Progenitor cell of endocrine pancreas (in vitro differentiated cells): Measurements from ENCODE around the gene NHERF1. TPM values are rescaled to one million over a fixed set of nuclear protein-coding genes. Genes with fewer than 3 reads are reported as not detected.

Experiments used
- DNase-seq: peaks from one replicate; pipeline ENCODE4 v3.0.0; 2021; ENCODE audit warnings: low spot score; ENCODE audit not compliant: unreplicated experiment
- H3K27ac Mint-ChIP-seq: 2 replicates; pipeline ENCODE4 v1.8.0; 2021; ENCODE audit warnings: mild to moderate bottlenecking, moderate library complexity, mixed read lengths
- H3K27me3 Mint-ChIP-seq: 2 replicates; pipeline ENCODE4 v1.8.0; 2021; ENCODE audit warnings: mixed read lengths
- H3K36me3 Mint-ChIP-seq: 2 replicates; pipeline ENCODE4 v1.8.0; 2022; ENCODE audit warnings: mixed read lengths; ENCODE audit not compliant: insufficient read depth
- H3K4me1 Mint-ChIP-seq: 2 replicates; pipeline ENCODE4 v1.8.0; 2021; ENCODE audit warnings: low read depth, mixed read lengths
- H3K4me3 Mint-ChIP-seq: 2 replicates; pipeline ENCODE4 v1.8.0; 2021; ENCODE audit warnings: low read depth, mild to moderate bottlenecking, moderate library complexity, mixed read lengths
- H3K9me3 Mint-ChIP-seq: 2 replicates; pipeline ENCODE4 v1.8.0; 2021; ENCODE audit warnings: low read depth, mixed read lengths
- CTCF ChIP-seq: fragments of 200-600 bp; sonication (generic); IDR thresholded peaks from one replicate; pipeline ENCODE4 v1.5.0; 2021; ENCODE audit warnings: antibody characterized with exemption, mild to moderate bottlenecking; ENCODE audit not compliant: unreplicated experiment
- total RNA-seq: library from RNA; stranded (reverse); gene quantifications from 2 replicates; pipeline ENCODE4 v1.2.1, GENCODE V29; 2021

NHERF1 gene
- total RNA-seq, 1 donor from 2014 or later, result 143 TPM

GRCh38 chr17:74758848-74759168 lies 10.4 kb downstream of the NHERF1 start:
- DNase-seq, result no peak
- TF ChIP-seq CTCF, result no peak
- H3K4me3 Mint-ChIP-seq, result no peak overlapping the region
- H3K9me3 Mint-ChIP-seq, result no peaks in the 10 kb centered on the region
- H3K36me3 Mint-ChIP-seq, result no peaks in the 10 kb centered on the region
- no peaks in the 10 kb centered on the region for H3K27me3 Mint-ChIP-seq
- peaks cover 64% of the 10 kb centered on the region for H3K4me1 Mint-ChIP-seq
- H3K27ac Mint-ChIP-seq, result peak overlapping the region; percentile 92

GRCh38 chr17:74759243-74759801 lies 10.9 kb downstream of the NHERF1 start:
- Mint-ChIP-seq H3K36me3 (no peaks in the 10 kb centered on the region), H3K27ac (peak overlapping the region; percentile 95), H3K9me3 (no peaks in the 10 kb centered on the region), H3K4me1 (peaks cover 68% of the 10 kb centered on the region), H3K4me3 (peak overlapping the region; percentile 37), H3K27me3 (no peaks in the 10 kb centered on the region)
- DNase-seq, result no peak
- TF ChIP-seq CTCF, result no peak

- Mint-ChIP-seq H3K27ac (peak overlapping the region; percentile 95), H3K27me3 (no peaks in the 10 kb centered on the region), H3K36me3 (peaks cover 2% of the 10 kb centered on the region), H3K4me3 (peak overlapping the region; percentile 37), H3K9me3 (no peaks in the 10 kb centered on the region), H3K4me1 (peaks cover 71% of the 10 kb centered on the region)
- TF ChIP-seq CTCF, result no peak
- DNase-seq, result peak; percentile 49
Measured at GRCh38 chr17:74759941-74760340, 11.5 kb downstream of the NHERF1 start.

- Mint-ChIP-seq H3K27me3 (no peaks in the 10 kb centered on the region), H3K4me1 (peaks cover 70% of the 10 kb centered on the region), H3K4me3 (peak overlapping the region; percentile 37), H3K36me3 (peaks cover 2% of the 10 kb centered on the region), H3K9me3 (no peaks in the 10 kb centered on the region), H3K27ac (peak overlapping the region; percentile 95)
- DNase-seq, result no peak
- no peak for TF ChIP-seq CTCF
Measured at GRCh38 chr17:74760404-74761105, 12.1 kb downstream of the NHERF1 start.

GRCh38 chr17:74761419-74761818 lies 13.0 kb downstream of the NHERF1 start:
- Mint-ChIP-seq H3K4me1 (peaks cover 70% of the 10 kb centered on the region), H3K9me3 (no peaks in the 10 kb centered on the region), H3K27ac (peak overlapping the region; percentile 92), H3K36me3 (peaks cover 2% of the 10 kb centered on the region), H3K4me3 (no peak overlapping the region), H3K27me3 (no peaks in the 10 kb centered on the region)
- TF ChIP-seq CTCF, result no peak
- no peak for DNase-seq
